Thyroid gland (tissue), 4 donors: ENCODE measurements around the gene IFIT1. TPM values are rescaled to one million over a fixed set of nuclear protein-coding genes. Genes with fewer than 3 reads are reported as not detected.
A peak's percentile ranks its signal among the peaks of the same experiment; 100 is the strongest.
"Not testable (repeated sequence)": the region's sequence is repeated elsewhere in the genome, so short reads cannot be mapped to it uniquely, and the experiment has no call there.

Experiments used
- DNase-seq, 2 donors: peaks; one replicate each; pipeline ENCODE4 v3.0.0-alpha.2; 2019
- H3K27ac ChIP-seq, 3 donors: fragments of 200-600 bp; sonication (generic); 1 replicate in 2 of 3; 2 replicates in 1 of 3; pipeline ENCODE4 v1.5.1; 2016 to 2019; ENCODE audit warnings: mild to moderate bottlenecking in 1 of 3, moderate library complexity in 1 of 3
- H3K27me3 ChIP-seq: fragments of 200-600 bp; sonication (generic); one replicate; pipeline ENCODE4 v1.5.1; 2019
- H3K36me3 ChIP-seq, 2 donors: fragments of 200-600 bp; sonication (generic); one replicate each; pipeline ENCODE4 v1.5.1; 2016 to 2019
- H3K4me1 ChIP-seq, 2 donors: fragments of 200-600 bp; sonication (generic); one replicate each; pipeline ENCODE4 v1.5.1; 2017 to 2019
- H3K4me3 ChIP-seq, 3 donors: fragments of 200-600 bp; sonication (generic); replicated peaks in 1 of 3; 1 replicate in 2 of 3; 2 replicates in 1 of 3; pipeline ENCODE4 v1.5.1; 2016; ENCODE audit warnings: mild to moderate bottlenecking in 1 of 3
- H3K9me3 ChIP-seq: fragments of 200-600 bp; sonication (generic); one replicate; pipeline ENCODE4 v1.5.1; 2017
- POLR2A ChIP-seq, 2 donors: fragments of 450-650 bp; IDR thresholded peaks; one replicate each; pipeline ENCODE4 v1.6.1; 2017; ENCODE audit warnings: antibody characterized with exemption in 2 of 2, mild to moderate bottlenecking in 2 of 2, moderate library complexity in 1 of 2
- WGBS, 2 donors: methylation state at CpG; one replicate each; pipeline ENCODE4 v1.1.5; 2017; 5-methylcytosine and 5-hydroxymethylcytosine counted together
- intact Hi-C: fragments of 100-400 bp; cut with DNase I; formaldehyde crosslinking; loops from one replicate; pipeline ENCODE4 v1.15.1; 2023
- total RNA-seq, 4 donors: library from RNA; depleted of rRNA; stranded (reverse); fragments of >200 nt; gene quantifications; one replicate each; pipeline ENCODE4 v1.2.3, GENCODE V29; 2016
- TF ChIP-seq, protein P1 (sequence below), 6 experiments: fragments of 200-600 bp in 3 of 6; fragments of 450-650 bp in 3 of 6; sonication (generic) in 3 of 6; IDR thresholded peaks; one replicate each; pipeline ENCODE4 v1.5.1; 2016 to 2019; ENCODE audit warnings: antibody characterized with exemption in 6 of 6, mild to moderate bottlenecking in 2 of 6, inconsistent platforms in 1 of 6, moderate library complexity in 1 of 6

IFIT1 gene
- total RNA-seq, 4 donors from 2014 or later: 5.5 to 15.9 (median 10.0) TPM

GRCh38 chr10:89346405-89347254, 45.8 kb upstream of the IFIT1 start:
- no peak for TF ChIP-seq POLR2A (IDR thresholded peaks at IDR 0.05)
- TF ChIP-seq, protein P1, sequence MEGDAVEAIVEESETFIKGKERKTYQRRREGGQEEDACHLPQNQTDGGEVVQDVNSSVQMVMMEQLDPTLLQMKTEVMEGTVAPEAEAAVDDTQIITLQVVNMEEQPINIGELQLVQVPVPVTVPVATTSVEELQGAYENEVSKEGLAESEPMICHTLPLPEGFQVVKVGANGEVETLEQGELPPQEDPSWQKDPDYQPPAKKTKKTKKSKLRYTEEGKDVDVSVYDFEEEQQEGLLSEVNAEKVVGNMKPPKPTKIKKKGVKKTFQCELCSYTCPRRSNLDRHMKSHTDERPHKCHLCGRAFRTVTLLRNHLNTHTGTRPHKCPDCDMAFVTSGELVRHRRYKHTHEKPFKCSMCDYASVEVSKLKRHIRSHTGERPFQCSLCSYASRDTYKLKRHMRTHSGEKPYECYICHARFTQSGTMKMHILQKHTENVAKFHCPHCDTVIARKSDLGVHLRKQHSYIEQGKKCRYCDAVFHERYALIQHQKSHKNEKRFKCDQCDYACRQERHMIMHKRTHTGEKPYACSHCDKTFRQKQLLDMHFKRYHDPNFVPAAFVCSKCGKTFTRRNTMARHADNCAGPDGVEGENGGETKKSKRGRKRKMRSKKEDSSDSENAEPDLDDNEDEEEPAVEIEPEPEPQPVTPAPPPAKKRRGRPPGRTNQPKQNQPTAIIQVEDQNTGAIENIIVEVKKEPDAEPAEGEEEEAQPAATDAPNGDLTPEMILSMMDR (IDR thresholded peaks at IDR 0.05): no peak
- no peaks in the 10 kb centered on the region for H3K36me3 ChIP-seq
- DNase-seq: no peak
- H3K27ac ChIP-seq: peak overlapping the region in 1 of 3 donors; percentile 31
- intact Hi-C loops: no loop called here
- 72 to 83% methylated on average over 4 of the region's 4 CpGs for WGBS, 2 donors
- H3K9me3 ChIP-seq: no peaks in the 10 kb centered on the region
- peaks cover 9 to 38% of the 10 kb centered on the region in 2 donors for H3K4me1 ChIP-seq
- no peaks in the 10 kb centered on the region for H3K27me3 ChIP-seq
- no peak overlapping the region for H3K4me3 ChIP-seq

DNA sequence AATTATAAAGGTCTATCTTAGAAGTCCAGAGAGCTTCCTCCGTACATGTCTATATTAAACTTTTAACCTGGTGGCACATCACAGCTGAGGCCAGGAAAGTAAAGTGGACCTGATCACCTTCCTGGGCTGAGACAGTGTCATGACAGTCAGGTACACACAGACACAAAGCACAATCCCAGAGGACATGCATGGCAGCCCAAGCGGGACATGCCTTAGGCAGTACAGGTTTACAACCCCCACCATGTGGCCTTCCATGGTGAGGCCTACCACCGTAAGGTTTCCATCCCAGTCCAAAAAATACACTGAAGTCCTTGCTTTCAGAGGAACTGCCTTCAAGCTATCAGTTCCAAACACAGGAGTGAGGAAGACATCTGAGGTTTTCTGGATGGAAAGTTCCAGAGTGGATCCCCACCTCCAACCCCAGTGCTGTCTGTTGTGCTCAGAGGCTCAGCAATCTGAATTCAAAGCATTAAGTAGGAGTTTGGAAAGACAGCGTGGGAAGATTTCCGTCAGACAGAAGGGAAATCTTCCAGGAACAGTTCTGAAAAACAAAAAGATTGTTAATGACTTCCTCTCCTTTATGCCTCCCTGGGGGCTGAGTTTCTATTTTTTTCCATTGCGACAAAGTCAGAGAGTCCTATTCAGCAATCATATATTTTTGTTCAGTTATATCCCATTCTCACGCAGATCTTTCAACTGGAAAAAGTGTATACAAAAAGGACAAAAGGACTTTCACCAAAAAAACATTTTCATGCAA, 44.5 kb upstream of the IFIT1 start:
- H3K27me3 ChIP-seq: no peaks in the 10 kb centered on the region
- no peak overlapping the region for H3K4me3 ChIP-seq
- H3K9me3 ChIP-seq: no peaks in the 10 kb centered on the region
- peaks cover 14 to 46% of the 10 kb centered on the region in 2 donors for H3K4me1 ChIP-seq
- WGBS, 2 donors: 77 to 83% methylated on average over 7 of the region's 7 CpGs
- TF ChIP-seq, protein P1 (IDR thresholded peaks at IDR 0.05): no peak
- TF ChIP-seq POLR2A (IDR thresholded peaks at IDR 0.05): no peak
- no peak for DNase-seq
- peak overlapping the region in 2 of 3 donors; percentile 31 to 58 for H3K27ac ChIP-seq
- H3K36me3 ChIP-seq: no peaks in the 10 kb centered on the region
- intact Hi-C loops: no loop called here

GRCh38 chr10:89348481-89348880, 43.9 kb upstream of the IFIT1 start:
- intact Hi-C loops: no loop called here
- Histone ChIP-seq H3K4me3 (no peak overlapping the region), H3K36me3 (no peaks in the 10 kb centered on the region), H3K27me3 (no peaks in the 10 kb centered on the region), H3K27ac (peak overlapping the region in 1 of 3 donors; percentile 9), H3K9me3 (no peaks in the 10 kb centered on the region), H3K4me1 (peaks cover 14 to 46% of the 10 kb centered on the region in 2 donors)
- no peak for TF ChIP-seq POLR2A (IDR thresholded peaks at IDR 0.05)
- TF ChIP-seq, protein P1 (IDR thresholded peaks at IDR 0.05): no peak
- no peak for DNase-seq
- 74 to 83% methylated on average over 5 of the region's 5 CpGs for WGBS, 2 donors

DNA sequence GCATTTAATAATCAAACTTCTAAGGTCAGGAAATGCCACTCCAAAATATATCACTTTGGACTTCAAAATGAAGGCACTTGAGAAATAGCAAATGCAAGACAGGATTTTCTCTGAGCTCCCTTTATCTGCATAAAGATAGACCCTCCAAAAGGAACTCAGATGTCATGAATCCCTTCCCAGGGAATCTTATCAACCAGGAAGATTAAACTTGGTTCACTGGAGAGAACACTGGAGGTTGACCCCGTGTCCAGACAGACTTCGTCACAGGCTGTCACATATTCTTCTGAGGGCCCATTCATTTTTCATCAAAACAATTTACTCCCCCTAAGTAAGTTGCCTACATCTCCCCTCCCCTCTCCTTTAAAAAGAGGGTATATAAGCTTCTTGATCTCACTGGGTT, 43.4 kb upstream of the IFIT1 start:
- peaks cover 14 to 46% of the 10 kb centered on the region in 2 donors for H3K4me1 ChIP-seq
- H3K27ac ChIP-seq: peak overlapping the region in 1 of 3 donors; percentile 9
- 89 to 94% methylated on average over 2 of the region's 2 CpGs for WGBS, 2 donors
- H3K27me3 ChIP-seq: no peaks in the 10 kb centered on the region
- no peak for DNase-seq
- intact Hi-C loops: no loop called here
- H3K36me3 ChIP-seq: no peaks in the 10 kb centered on the region
- H3K4me3 ChIP-seq: no peak overlapping the region
- no peaks in the 10 kb centered on the region for H3K9me3 ChIP-seq
- TF ChIP-seq POLR2A (IDR thresholded peaks at IDR 0.05): no peak
- TF ChIP-seq, protein P1 (IDR thresholded peaks at IDR 0.05): no peak

GRCh38 chr10:89350631-89351315, 41.6 kb upstream of the IFIT1 start:
- Histone ChIP-seq H3K27ac (peak overlapping the region; percentile 43 to 79 (median 44)), H3K4me1 (peaks cover 14 to 46% of the 10 kb centered on the region in 2 donors)
- H3K4me3 ChIP-seq, H3K9me3 ChIP-seq, H3K36me3 ChIP-seq, H3K27me3 ChIP-seq, intact Hi-C loops: not testable (repeated sequence)
- 57 to 59% methylated on average over 7 of the region's 7 CpGs for WGBS, 2 donors
- DNase-seq: peak; percentile 58 to 69
